BLaER1 treated with 17β-estradiol and CSF1 and Interleukin-3, amounts not matched to agents 10 nM and 100 nM (cell line): ENCODE data around the gene ARMC3.
"Not testable (repeated sequence)": the region's sequence is repeated elsewhere in the genome, so short reads cannot be mapped to it uniquely, and the experiment has no call there.

Experiments
- H3K27ac ChIP-seq, 11 experiments: shearing (Covaris generic); formaldehyde crosslinking; 2 replicates each; pipeline ENCODE4 v1.8.1; 2022
- H3K27me3 ChIP-seq, 11 experiments: shearing (Covaris generic); formaldehyde crosslinking; 2 replicates each; pipeline ENCODE4 v1.8.1; 2022
- H3K36me3 ChIP-seq, 11 experiments: shearing (Covaris generic); formaldehyde crosslinking; 2 replicates each; pipeline ENCODE4 v1.8.1; 2022
- H3K4me1 ChIP-seq, 10 experiments: shearing (Covaris generic); formaldehyde crosslinking; 2 replicates each; pipeline ENCODE4 v1.8.1; 2022
- H3K4me2 ChIP-seq, 11 experiments: shearing (Covaris generic); formaldehyde crosslinking; 2 replicates each; pipeline ENCODE4 v1.8.1; 2022
- H3K4me3 ChIP-seq, 10 experiments: shearing (Covaris generic); formaldehyde crosslinking; 2 replicates each; pipeline ENCODE4 v1.8.1; 2022
- H3K9ac ChIP-seq, 11 experiments: shearing (Covaris generic); formaldehyde crosslinking; 2 replicates each; pipeline ENCODE4 v1.8.1; 2022
- H3K9me3 ChIP-seq, 11 experiments: shearing (Covaris generic); formaldehyde crosslinking; replicated peaks in 1 of 11; 2 replicates each; pipeline ENCODE4 v1.8.1; 2022
- H4K20me1 ChIP-seq, 11 experiments: shearing (Covaris generic); formaldehyde crosslinking; 2 replicates each; pipeline ENCODE4 v1.8.1; 2022
- Cebpa-rat ChIP-seq, 11 experiments: shearing (Covaris generic); IDR thresholded peaks; 2 replicates each; pipeline ENCODE4 v1.8.1; 2022

Gene ARMC3

DNA sequence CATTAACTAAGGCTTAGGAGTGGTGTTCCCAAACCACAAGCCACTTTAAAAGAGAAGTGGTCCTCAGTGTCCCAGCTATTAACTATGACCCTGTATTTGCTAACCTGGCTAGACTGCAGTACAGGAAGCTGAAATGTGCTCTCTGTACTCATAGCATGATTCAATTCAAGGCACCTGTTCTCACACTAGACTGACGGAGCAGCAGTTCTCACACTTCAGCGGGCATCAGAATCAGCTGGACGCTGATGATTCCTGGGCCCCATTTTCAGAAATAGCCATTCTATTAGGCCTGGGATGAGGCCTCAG is 143.0 kb downstream of the ARMC3 start:
- H3K27ac ChIP-seq, result no peak overlapping the region
- no peak overlapping the region for H3K4me2 ChIP-seq

GRCh38 chr10:23072593-23072992 is 144.7 kb downstream of the ARMC3 start:
- H3K9ac ChIP-seq, H3K27me3 ChIP-seq, H3K36me3 ChIP-seq, H3K9me3 ChIP-seq, H4K20me1 ChIP-seq, H3K27ac ChIP-seq, H3K4me3 ChIP-seq: not testable (repeated sequence)
- Histone ChIP-seq H3K4me1 (peaks cover 0 to 11% (median 0%) of the 10 kb centered on the region in 10 experiments; a peak in 3 of 20 replicates), H3K4me2 (peak overlapping the region in 2 of 11 experiments; percentile 40 to 54; a peak in 4 of 22 replicates)

More for the DNA sequence above, 143.0 kb downstream of the ARMC3 start:
- Histone ChIP-seq H3K9me3 (no peaks in the 10 kb centered on the region), H3K36me3 (no peaks in the 10 kb centered on the region), H3K4me1 (peaks cover 0 to 11% (median 0%) of the 10 kb centered on the region in 10 experiments; a peak in 3 of 20 replicates), H3K4me3 (no peak overlapping the region), H3K27me3 (no peaks in the 10 kb centered on the region), H4K20me1 (no peaks in the 10 kb centered on the region), H3K9ac (no peak overlapping the region)
- TF ChIP-seq Cebpa-rat (IDR thresholded peaks at IDR 0.05), result no peak

DNA sequence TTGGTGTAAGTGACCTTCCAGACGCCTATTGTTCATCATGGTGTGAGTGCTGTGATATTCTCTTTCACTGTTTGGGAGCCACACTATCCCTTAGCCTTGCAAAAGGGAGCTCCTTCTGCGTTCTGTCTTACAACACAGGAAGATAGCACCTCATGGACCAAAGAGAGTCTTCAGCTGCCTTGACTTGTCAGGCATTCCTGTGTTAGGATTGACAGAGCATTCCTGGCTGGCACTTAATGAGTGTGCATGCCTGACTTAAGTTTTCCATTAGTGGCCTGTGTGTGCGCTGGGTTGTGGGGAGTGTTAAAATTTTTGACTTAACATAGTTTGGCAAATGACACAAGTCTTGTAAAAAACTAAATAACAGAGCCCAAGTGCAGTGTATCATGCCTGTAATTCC is 145.7 kb downstream of the ARMC3 start:
- no peaks in the 10 kb centered on the region for H3K36me3 ChIP-seq
- peaks cover 0 to 11% (median 0%) of the 10 kb centered on the region in 10 experiments; a peak in 3 of 20 replicates for H3K4me1 ChIP-seq
- H3K4me2 ChIP-seq, result no peak overlapping the region
- H3K9me3 ChIP-seq, result no peaks in the 10 kb centered on the region
- no peak overlapping the region for H3K4me3 ChIP-seq
- no peak overlapping the region for H3K27ac ChIP-seq
- TF ChIP-seq Cebpa-rat (IDR thresholded peaks at IDR 0.05), result no peak
- H3K27me3 ChIP-seq, result no peaks in the 10 kb centered on the region
- no peak overlapping the region for H3K9ac ChIP-seq
- H4K20me1 ChIP-seq, result no peaks in the 10 kb centered on the region

DNA sequence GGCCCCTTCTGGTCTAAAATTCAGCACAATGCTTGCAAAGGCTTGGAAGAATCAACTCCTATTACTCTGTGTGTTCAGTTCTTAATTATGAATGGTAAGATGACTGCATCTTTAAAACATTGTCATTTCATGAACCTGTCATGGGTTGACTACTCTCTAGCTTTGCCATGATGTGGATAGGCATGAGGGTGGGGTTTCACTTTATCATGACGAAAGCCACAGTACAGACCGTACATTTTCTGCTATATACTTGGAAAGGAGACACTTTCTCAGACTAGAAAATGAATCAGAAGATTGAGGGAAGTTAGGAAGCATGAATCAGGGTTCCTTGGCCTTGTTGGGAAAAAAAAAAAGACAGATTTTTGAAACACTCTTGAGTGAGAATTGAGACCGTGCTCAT is 147.8 kb downstream of the ARMC3 start:
- H3K4me2 ChIP-seq, result no peak overlapping the region
- H3K4me3 ChIP-seq, result no peak overlapping the region
- H3K27me3 ChIP-seq, result no peaks in the 10 kb centered on the region
- no peak overlapping the region for H3K9ac ChIP-seq
- TF ChIP-seq Cebpa-rat (IDR thresholded peaks at IDR 0.05), result no peak
- no peak overlapping the region for H3K27ac ChIP-seq
- no peaks in the 10 kb centered on the region for H3K9me3 ChIP-seq
- H3K4me1 ChIP-seq, result peaks cover 0 to 11% (median 0%) of the 10 kb centered on the region in 10 experiments; a peak in 3 of 20 replicates
- H4K20me1 ChIP-seq, result no peaks in the 10 kb centered on the region
- H3K36me3 ChIP-seq, result no peaks in the 10 kb centered on the region

DNA sequence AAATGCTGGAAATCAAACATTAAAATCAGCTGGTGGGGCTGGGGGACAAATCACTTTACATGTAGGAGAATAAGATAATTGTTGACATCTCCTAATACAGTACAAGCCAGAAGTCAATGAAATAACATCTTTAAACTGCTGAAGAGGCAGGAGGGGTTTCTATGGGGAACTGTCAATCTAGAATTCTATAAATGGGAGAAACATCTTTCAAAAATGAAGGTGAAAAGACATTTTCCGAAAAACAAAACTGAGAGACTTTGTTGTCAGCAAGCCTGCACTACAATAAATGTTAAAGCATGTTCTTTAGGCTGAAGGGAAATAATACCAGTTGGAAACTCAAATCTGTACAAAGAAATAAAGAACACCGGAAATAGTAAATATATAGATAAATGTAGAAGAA is 150.3 kb downstream of the ARMC3 start:
- no peaks in the 10 kb centered on the region for H3K36me3 ChIP-seq
- H3K9ac ChIP-seq, result no peak overlapping the region
- no peak overlapping the region for H3K4me3 ChIP-seq
- H3K4me1 ChIP-seq, result no peaks in the 10 kb centered on the region
- TF ChIP-seq Cebpa-rat (IDR thresholded peaks at IDR 0.05), result no peak
- H4K20me1 ChIP-seq, result no peaks in the 10 kb centered on the region
- H3K4me2 ChIP-seq, result no peak overlapping the region
- no peaks in the 10 kb centered on the region for H3K9me3 ChIP-seq
- H3K27ac ChIP-seq, result no peak overlapping the region
- no peaks in the 10 kb centered on the region for H3K27me3 ChIP-seq

- Histone ChIP-seq H3K27me3 (no peaks in the 10 kb centered on the region), H3K4me2 (no peak overlapping the region)
Observed at GRCh38 chr10:23079700-23080099, 151.8 kb downstream of the ARMC3 start.

DNA sequence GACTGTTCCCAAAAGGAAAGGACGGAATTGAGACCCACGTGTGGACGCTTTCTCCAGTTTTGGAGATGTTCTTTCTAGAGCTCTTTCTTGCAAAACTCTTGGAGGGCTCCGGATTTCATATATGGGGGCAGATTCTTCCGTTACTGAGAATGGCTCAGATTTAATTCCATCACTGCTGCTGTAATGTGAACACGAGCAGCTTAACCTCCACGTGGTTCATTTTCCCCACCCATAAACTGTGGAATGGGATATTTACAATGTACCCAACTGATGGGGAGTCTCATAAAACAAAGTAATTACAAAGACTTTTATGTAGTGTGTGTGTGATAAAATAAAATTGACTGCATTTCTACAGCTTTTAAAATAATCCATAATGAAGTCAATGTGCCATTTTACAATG is 152.4 kb downstream of the ARMC3 start:
- H3K36me3 ChIP-seq, result no peaks in the 10 kb centered on the region
- H3K27ac ChIP-seq, result no peak overlapping the region
- no peaks in the 10 kb centered on the region for H3K27me3 ChIP-seq
- no peaks in the 10 kb centered on the region for H3K4me1 ChIP-seq
- no peaks in the 10 kb centered on the region for H4K20me1 ChIP-seq
- TF ChIP-seq Cebpa-rat (IDR thresholded peaks at IDR 0.05), result no peak
- H3K9ac ChIP-seq, result no peak overlapping the region
- H3K9me3 ChIP-seq, result peaks cover 0 to 4% (median 0%) of the 10 kb centered on the region in 11 experiments; a peak in 3 of 22 replicates
- H3K4me2 ChIP-seq, result no peak overlapping the region
- no peak overlapping the region for H3K4me3 ChIP-seq

More at GRCh38 chr10:23079700-23080099, 151.8 kb downstream of the ARMC3 start:
- H3K4me3 ChIP-seq, result no peak overlapping the region
- TF ChIP-seq Cebpa-rat (IDR thresholded peaks at IDR 0.05), result no peak
- no peaks in the 10 kb centered on the region for H3K36me3 ChIP-seq
- no peaks in the 10 kb centered on the region for H3K4me1 ChIP-seq
- no peak overlapping the region for H3K9ac ChIP-seq
- no peaks in the 10 kb centered on the region for H4K20me1 ChIP-seq
- H3K27ac ChIP-seq, result no peak overlapping the region
- H3K9me3 ChIP-seq, result peaks cover 0 to 3% (median 0%) of the 10 kb centered on the region in 11 experiments; a peak in 3 of 22 replicates

- no peaks in the 10 kb centered on the region for H3K27me3 ChIP-seq
- H3K36me3 ChIP-seq, result no peaks in the 10 kb centered on the region
- H3K4me2 ChIP-seq, result no peak overlapping the region
Observed at GRCh38 chr10:23081221-23081750, 153.4 kb downstream of the ARMC3 start.

GRCh38 chr10:23081891-23082290 is 154.0 kb downstream of the ARMC3 start:
- Histone ChIP-seq H3K9me3 (peaks cover 0 to 4% (median 0%) of the 10 kb centered on the region in 11 experiments; a peak in 3 of 22 replicates), H3K4me1 (no peaks in the 10 kb centered on the region), H4K20me1 (no peaks in the 10 kb centered on the region), H3K4me2 (no peak overlapping the region), H3K36me3 (no peaks in the 10 kb centered on the region), H3K27me3 (no peaks in the 10 kb centered on the region), H3K27ac (no peak overlapping the region), H3K4me3 (no peak overlapping the region), H3K9ac (no peak overlapping the region)
- no peak for TF ChIP-seq Cebpa-rat (IDR thresholded peaks at IDR 0.05)

More at GRCh38 chr10:23081221-23081750, 153.4 kb downstream of the ARMC3 start:
- no peak overlapping the region for H3K9ac ChIP-seq
- H3K4me1 ChIP-seq, result no peaks in the 10 kb centered on the region
- no peak for TF ChIP-seq Cebpa-rat (IDR thresholded peaks at IDR 0.05)
- H4K20me1 ChIP-seq, result no peaks in the 10 kb centered on the region
- peaks cover 0 to 4% (median 0%) of the 10 kb centered on the region in 11 experiments; a peak in 3 of 22 replicates for H3K9me3 ChIP-seq
- no peak overlapping the region for H3K4me3 ChIP-seq
- H3K27ac ChIP-seq, result no peak overlapping the region
